ENCODE measurements around the gene PLA2G5. TPM values are rescaled to one million over a fixed set of nuclear protein-coding genes. Genes with fewer than 3 reads are reported as not detected.

PLA2G5 gene
- total RNA-seq, 1 experiment from 2014 or later, result not detected

DNA sequence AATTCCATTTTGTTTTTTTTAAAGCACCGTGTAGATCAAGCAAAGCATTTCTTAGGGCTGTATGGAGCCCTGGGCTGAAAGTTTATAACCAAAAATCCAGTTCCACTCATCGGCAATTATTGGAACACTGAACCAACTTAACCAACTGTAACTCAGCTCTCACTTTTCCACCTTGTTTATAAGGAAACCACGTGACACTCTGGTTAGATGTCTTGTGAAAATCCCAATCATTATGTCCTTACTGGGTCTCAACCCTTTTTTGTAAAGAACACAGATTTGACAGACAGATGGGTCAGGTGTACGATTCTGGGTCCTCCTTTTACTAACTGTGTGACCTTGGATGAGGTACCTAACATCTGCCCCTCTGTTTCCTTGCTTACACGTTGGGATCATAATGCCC lies 6.2 kb downstream of the PLA2G5 start:
- no peak overlapping the region for H3K9ac ChIP-seq (ENCODE audit: low read length)
- no peaks in the 10 kb centered on the region for H3K79me2 ChIP-seq (ENCODE audit: low read length)
- no peaks in the 10 kb centered on the region for H3K9me3 ChIP-seq (ENCODE audit: low read length)
- intact Hi-C loops (cut with micrococcal nuclease), result no loop called here
- no peak overlapping the region for H2AFZ ChIP-seq (ENCODE audit: low read length)
- no peaks in the 10 kb centered on the region for H3K36me3 ChIP-seq (ENCODE audit: low read depth, low read length)
- H3F3A ChIP-seq (ENCODE audit: low read length, unreplicated experiment), result no peaks in the 10 kb centered on the region
- POLR2A ChIA-PET (ENCODE audit: unreplicated experiment), result interaction anchor here (0.7 kb wide), 1 partner anchor 726 kb away, joined by 4 read pairs; no protein-coding TSS in a partner anchor
- H3K4me1 ChIP-seq (ENCODE audit: insufficient read depth, low read length), result peaks cover 11% of the 10 kb centered on the region; the same call in 1 of the 2 replicates
- no peak overlapping the region for H3K4me2 ChIP-seq (ENCODE audit: low read length)
- TF ChIP-seq EZH2 (IDR thresholded peaks at IDR 0.05; ENCODE audit: low read length, unreplicated experiment) (no peak), EZH2phosphoT487 (IDR thresholded peaks at IDR 0.05; ENCODE audit: borderline replicate concordance, low read length) (no peak)
- TF ChIP-seq, protein P1, sequence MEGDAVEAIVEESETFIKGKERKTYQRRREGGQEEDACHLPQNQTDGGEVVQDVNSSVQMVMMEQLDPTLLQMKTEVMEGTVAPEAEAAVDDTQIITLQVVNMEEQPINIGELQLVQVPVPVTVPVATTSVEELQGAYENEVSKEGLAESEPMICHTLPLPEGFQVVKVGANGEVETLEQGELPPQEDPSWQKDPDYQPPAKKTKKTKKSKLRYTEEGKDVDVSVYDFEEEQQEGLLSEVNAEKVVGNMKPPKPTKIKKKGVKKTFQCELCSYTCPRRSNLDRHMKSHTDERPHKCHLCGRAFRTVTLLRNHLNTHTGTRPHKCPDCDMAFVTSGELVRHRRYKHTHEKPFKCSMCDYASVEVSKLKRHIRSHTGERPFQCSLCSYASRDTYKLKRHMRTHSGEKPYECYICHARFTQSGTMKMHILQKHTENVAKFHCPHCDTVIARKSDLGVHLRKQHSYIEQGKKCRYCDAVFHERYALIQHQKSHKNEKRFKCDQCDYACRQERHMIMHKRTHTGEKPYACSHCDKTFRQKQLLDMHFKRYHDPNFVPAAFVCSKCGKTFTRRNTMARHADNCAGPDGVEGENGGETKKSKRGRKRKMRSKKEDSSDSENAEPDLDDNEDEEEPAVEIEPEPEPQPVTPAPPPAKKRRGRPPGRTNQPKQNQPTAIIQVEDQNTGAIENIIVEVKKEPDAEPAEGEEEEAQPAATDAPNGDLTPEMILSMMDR (conservative IDR thresholded peaks at IDR 0.05; ENCODE audit: low read depth, low read length), result no peak
- ATAC-seq (no peak), DNase-seq (no peak)
- BruUV-seq (replicated peaks), result no TSS peak
- no peak overlapping the region for H3K27ac ChIP-seq (ENCODE audit: low read length)
- H3K9me2 ChIP-seq (replicated peaks; ENCODE audit: low read length), result no peaks in the 10 kb centered on the region
- H3K4me3 ChIP-seq (ENCODE audit: low read length), result no peak overlapping the region
- H4K20me1 ChIP-seq (ENCODE audit: low read length), result no peaks in the 10 kb centered on the region
- CTCF ChIA-PET, result no interaction called here
- H3K27me3 ChIP-seq (ENCODE audit: low read length), result no peaks in the 10 kb centered on the region

DNA sequence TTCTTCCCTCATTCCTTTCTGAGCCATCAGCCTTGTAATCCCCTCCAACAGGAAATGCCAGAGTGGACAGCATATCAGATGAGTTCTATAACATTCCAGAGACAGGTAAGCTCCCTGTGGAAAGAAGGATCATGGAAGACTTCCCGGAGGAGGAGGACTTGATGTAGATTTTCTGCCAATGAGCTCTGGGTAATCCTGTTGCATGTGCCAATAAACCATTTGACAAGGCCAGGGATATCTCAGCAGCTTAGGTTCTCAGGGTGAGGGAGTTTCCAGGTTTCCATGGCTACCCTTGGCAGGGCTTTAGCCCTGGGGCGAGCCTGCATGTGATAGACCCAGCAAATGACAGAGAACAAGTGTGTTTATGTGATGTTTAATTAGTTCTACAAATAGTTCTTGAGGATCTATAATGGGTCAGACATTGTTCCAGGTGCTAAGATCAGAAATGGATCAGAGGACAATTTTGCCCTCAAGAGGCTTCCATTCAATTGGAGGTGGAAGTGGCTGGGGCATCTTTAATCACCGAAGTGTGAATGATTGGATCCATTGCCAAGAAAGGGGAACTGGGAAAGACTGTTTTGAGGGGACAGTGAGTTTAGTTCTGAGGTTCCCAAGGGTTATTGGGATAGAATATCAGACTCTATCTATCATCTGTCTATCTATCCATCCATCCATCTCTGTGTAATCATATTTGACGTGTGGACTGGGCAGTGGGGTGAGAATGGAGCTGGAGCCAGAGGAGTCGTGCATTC lies 6.9 kb downstream of the PLA2G5 start:
- no peaks in the 10 kb centered on the region for H3K36me3 ChIP-seq (ENCODE audit: low read depth, low read length)
- ChIA-PET POLR2A (ENCODE audit: unreplicated experiment) (no interaction called here), CTCF (no interaction called here)
- no peaks in the 10 kb centered on the region for H3K9me3 ChIP-seq (ENCODE audit: low read length)
- no peaks in the 10 kb centered on the region for H3K9me2 ChIP-seq (replicated peaks; ENCODE audit: low read length)
- H3F3A ChIP-seq (ENCODE audit: low read length, unreplicated experiment), result no peaks in the 10 kb centered on the region
- peaks cover 11% of the 10 kb centered on the region; the same call in 1 of the 2 replicates for H3K4me1 ChIP-seq (ENCODE audit: insufficient read depth, low read length)
- no peak overlapping the region for H3K27ac ChIP-seq (ENCODE audit: low read length)
- no peak overlapping the region for H3K9ac ChIP-seq (ENCODE audit: low read length)
- H3K4me2 ChIP-seq (ENCODE audit: low read length), result no peak overlapping the region
- no TSS peak for BruUV-seq (replicated peaks)
- no peaks in the 10 kb centered on the region for H3K79me2 ChIP-seq (ENCODE audit: low read length)
- ATAC-seq (no peak), DNase-seq (no peak)
- no peak overlapping the region for H3K4me3 ChIP-seq (ENCODE audit: low read length)
- no peaks in the 10 kb centered on the region for H3K27me3 ChIP-seq (ENCODE audit: low read length)
- H2AFZ ChIP-seq (ENCODE audit: low read length), result no peak overlapping the region
- intact Hi-C loops (cut with micrococcal nuclease), result no loop called here
- TF ChIP-seq EZH2phosphoT487 (IDR thresholded peaks at IDR 0.05; ENCODE audit: borderline replicate concordance, low read length) (no peak), EZH2 (IDR thresholded peaks at IDR 0.05; ENCODE audit: low read length, unreplicated experiment) (no peak)
- TF ChIP-seq, protein P1 (conservative IDR thresholded peaks at IDR 0.05; ENCODE audit: low read depth, low read length), result no peak
- H4K20me1 ChIP-seq (ENCODE audit: low read length), result no peaks in the 10 kb centered on the region

DNA sequence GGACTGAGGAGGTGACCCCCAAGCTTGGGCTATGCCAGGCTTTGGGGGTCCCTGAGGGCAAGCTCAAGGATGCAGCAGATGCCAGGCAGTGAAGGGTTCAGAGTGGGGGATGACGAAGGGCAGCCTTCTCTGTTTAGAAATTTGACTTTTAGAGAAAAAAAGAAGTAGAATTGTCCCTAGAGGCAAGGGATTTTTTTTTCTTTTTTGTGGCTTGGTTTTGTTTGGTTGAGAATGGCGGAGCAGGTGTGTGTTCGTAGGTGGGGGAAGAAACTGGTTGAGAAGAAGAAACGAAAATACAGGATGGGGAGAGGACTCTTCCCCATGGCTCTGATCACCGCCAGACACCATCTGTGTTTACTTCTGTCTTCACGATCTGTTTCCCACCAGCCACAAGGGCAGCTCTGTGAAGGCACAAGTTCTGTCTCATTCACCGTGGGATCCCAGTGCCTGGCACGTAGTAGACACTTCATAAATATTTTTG lies 8.2 kb downstream of the PLA2G5 start:
- H3K27me3 ChIP-seq (ENCODE audit: low read length), result no peaks in the 10 kb centered on the region
- no TSS peak for BruUV-seq (replicated peaks)

More for the DNA sequence above, 8.2 kb downstream of the PLA2G5 start:
- H3K4me1 ChIP-seq (ENCODE audit: insufficient read depth, low read length), result 0 out of 2 replicates have a peak, but pooled peaks cover 4% of the 10 kb centered on the region
- H3K9me3 ChIP-seq (ENCODE audit: low read length), result no peaks in the 10 kb centered on the region
- no peaks in the 10 kb centered on the region for H3K79me2 ChIP-seq (ENCODE audit: low read length)
- no peak overlapping the region for H3K27ac ChIP-seq (ENCODE audit: low read length)
- H3F3A ChIP-seq (ENCODE audit: low read length, unreplicated experiment), result no peaks in the 10 kb centered on the region
- no peaks in the 10 kb centered on the region for H3K36me3 ChIP-seq (ENCODE audit: low read depth, low read length)
- no peak for TF ChIP-seq EZH2phosphoT487 (IDR thresholded peaks at IDR 0.05; ENCODE audit: borderline replicate concordance, low read length)
- H2AFZ ChIP-seq (ENCODE audit: low read length), result no peak overlapping the region
- H4K20me1 ChIP-seq (ENCODE audit: low read length), result no peaks in the 10 kb centered on the region
- H3K4me2 ChIP-seq (ENCODE audit: low read length), result no peak overlapping the region
- H3K9ac ChIP-seq (ENCODE audit: low read length), result no peak overlapping the region
- ChIA-PET POLR2A (ENCODE audit: unreplicated experiment) (no interaction called here), CTCF (no interaction called here)
- H3K9me2 ChIP-seq (replicated peaks; ENCODE audit: low read length), result no peaks in the 10 kb centered on the region
- ATAC-seq (no peak), DNase-seq (no peak)
- H3K4me3 ChIP-seq (ENCODE audit: low read length), result no peak overlapping the region
- intact Hi-C loops (cut with micrococcal nuclease), result no loop called here
